Adrenal gland (tissue), 5 donors: ENCODE results near the gene PHIP.

ENCODE experiments used
- CTCF ChIP-seq, 6 experiments: fragments of 450-650 bp in 4 of 6; fragments of 200-600 bp in 2 of 6; sonication (generic) in 1 of 6; IDR thresholded peaks; 1 replicate in 5 of 6; 2 replicates in 1 of 6; pipeline versions ENCODE4 v1.5.1 to v1.8.0; 2016 to 2021; ENCODE audit warnings: antibody characterized with exemption in 6 of 6, mild to moderate bottlenecking in 2 of 6, moderate library complexity in 1 of 6
- POLR2A ChIP-seq, 2 donors: fragments of 450-650 bp; IDR thresholded peaks; one replicate each; pipeline ENCODE4 v1.6.1; 2017; ENCODE audit warnings: antibody characterized with exemption in 2 of 2, mild to moderate bottlenecking in 2 of 2, moderate library complexity in 1 of 2
- donor health status: DM: no; HTN: no; CAD: no.

- TF ChIP-seq CTCF (IDR thresholded peaks at IDR 0.05) (no peak), POLR2A (IDR thresholded peaks at IDR 0.05) (no peak)
Observed at GRCh38 chr6:79071547-79071946, 6.5 kb downstream of the PHIP start.
